HepG2 (cell line): ENCODE data around the gene FABP1. TPM values are rescaled to one million over a fixed set of nuclear protein-coding genes. Genes with fewer than 3 reads are reported as not detected.

Experiments used
- HES4 ChIP-seq: sonication (generic); formaldehyde crosslinking; IDR thresholded peaks from 2 replicates; pipeline ENCODE4 v1.9.0; 2021; ENCODE audit warnings: mild to moderate bottlenecking, missing genetic modification reagents, borderline replicate concordance
- HIC2 ChIP-seq: sonication (generic); formaldehyde crosslinking; IDR thresholded peaks from 2 replicates; pipeline ENCODE4 v1.9.0; 2022; ENCODE audit warnings: low read depth, missing genetic modification reagents
- HOXD1 ChIP-seq: sonication (generic); formaldehyde crosslinking; IDR thresholded peaks from 2 replicates; pipeline ENCODE4 v1.5.0; 2020; ENCODE audit warnings: missing genetic modification reagents
- NCOR1 ChIP-seq: fragments of 200-600 bp; sonication (generic); IDR thresholded peaks from 2 replicates; pipeline ENCODE4 v1.7.0; 2017; ENCODE audit warnings: antibody characterized with exemption, low read length, borderline replicate concordance
- STAG1 ChIP-seq: sonication (generic); formaldehyde crosslinking; IDR thresholded peaks from 2 replicates; pipeline ENCODE4 v1.4.0; 2020; ENCODE audit warnings: missing genetic modification reagents
- ZNF142 ChIP-seq: sonication (generic); formaldehyde crosslinking; IDR thresholded peaks from 2 replicates; pipeline ENCODE4 v1.4.0; 2020; ENCODE audit warnings: missing genetic modification reagents
- ZNF546 ChIP-seq: sonication (generic); formaldehyde crosslinking; conservative IDR thresholded peaks from 2 replicates; pipeline ENCODE4 v1.8.1; 2023; ENCODE audit warnings: mild to moderate bottlenecking, missing genetic modification reagents
- ZNF816 ChIP-seq: sonication (generic); formaldehyde crosslinking; IDR thresholded peaks from 2 replicates; pipeline ENCODE4 v1.8.0; 2022; ENCODE audit warnings: missing genetic modification reagents, mild to moderate bottlenecking, borderline replicate concordance
- polyA plus RNA-seq, 8 experiments: library from polyadenylated mRNA; depleted of rRNA in 3 of 8; stranded (reverse) in 7 of 8; unstranded in 1 of 8; fragments of >200 nt; fragmentation: Illumina TruSeq in 4 of 8; extraction: Trizol in 4 of 8; gene quantifications; 2 replicates each; pipeline versions ENCODE4 v1.2.1 to v1.2.3, GENCODE V29; 2011 to 2016; ENCODE audit warnings: low read depth in 4 of 8, missing spikeins in 1 of 8, mixed read lengths in 1 of 8; ENCODE audit not compliant: insufficient read depth in 1 of 8
- total RNA-seq, 5 experiments: library from RNA; depleted of rRNA; stranded (reverse); fragments of >200 nt; fragmentation: Illumina TruSeq; extraction: Trizol; gene quantifications; 2 replicates each; pipeline ENCODE4 v1.2.3, GENCODE V29; 2016; ENCODE audit warnings: low read depth in 1 of 5
- TF ChIP-seq, protein P1 (sequence below): sonication (generic); formaldehyde crosslinking; IDR thresholded peaks from 2 replicates; pipeline ENCODE4 v1.8.0; 2022; ENCODE audit warnings: mild to moderate bottlenecking, missing genetic modification reagents

Gene FABP1
- total and polyA plus RNA-seq, 2 of the 13 experiments (the other 11 are each of a cell fraction or from before 2014, with no cell fraction given), result 644 to 1,608 TPM

DNA sequence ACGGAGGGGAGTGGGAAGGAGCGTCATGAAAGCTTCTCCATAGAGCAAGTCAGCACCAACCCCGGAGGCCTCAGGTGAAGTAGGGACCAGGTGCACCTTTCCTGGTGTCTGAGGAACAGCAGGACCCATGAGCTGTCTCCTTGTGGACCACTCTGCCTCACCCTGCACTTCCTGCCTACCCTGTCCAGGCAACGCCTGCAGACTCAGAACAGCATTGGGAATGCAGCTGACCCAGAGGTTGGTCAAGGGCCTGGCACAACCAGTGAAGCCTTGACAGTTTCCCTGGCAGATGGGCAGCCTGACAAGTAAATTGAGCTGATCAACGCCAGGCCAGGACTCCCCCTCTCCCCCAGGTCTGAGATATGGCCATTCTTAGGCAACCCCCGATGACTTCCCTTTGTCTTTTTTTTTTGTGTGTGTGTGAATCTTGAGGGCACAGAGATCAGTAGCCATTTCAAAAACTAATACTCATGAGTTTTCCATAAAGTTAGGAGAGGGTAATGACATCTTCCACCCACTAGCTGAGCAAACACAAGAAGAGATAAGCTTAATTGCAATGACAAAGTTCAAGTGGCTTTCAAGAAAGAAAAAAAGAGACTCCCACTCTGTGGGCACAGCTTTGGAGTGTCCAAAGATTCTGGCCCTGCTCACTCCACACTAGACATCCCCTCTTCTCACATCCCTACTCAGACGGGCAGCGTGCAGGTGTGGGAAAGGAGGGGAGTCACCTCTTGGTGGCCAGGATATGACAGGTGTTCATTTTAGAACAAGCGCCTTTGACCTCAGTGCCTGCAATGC, 3.5 kb upstream of the FABP1 start (continued):
- TF ChIP-seq, protein P1, sequence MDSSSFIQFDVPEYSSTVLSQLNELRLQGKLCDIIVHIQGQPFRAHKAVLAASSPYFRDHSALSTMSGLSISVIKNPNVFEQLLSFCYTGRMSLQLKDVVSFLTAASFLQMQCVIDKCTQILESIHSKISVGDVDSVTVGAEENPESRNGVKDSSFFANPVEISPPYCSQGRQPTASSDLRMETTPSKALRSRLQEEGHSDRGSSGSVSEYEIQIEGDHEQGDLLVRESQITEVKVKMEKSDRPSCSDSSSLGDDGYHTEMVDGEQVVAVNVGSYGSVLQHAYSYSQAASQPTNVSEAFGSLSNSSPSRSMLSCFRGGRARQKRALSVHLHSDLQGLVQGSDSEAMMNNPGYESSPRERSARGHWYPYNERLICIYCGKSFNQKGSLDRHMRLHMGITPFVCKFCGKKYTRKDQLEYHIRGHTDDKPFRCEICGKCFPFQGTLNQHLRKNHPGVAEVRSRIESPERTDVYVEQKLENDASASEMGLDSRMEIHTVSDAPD, result no peak
- TF ChIP-seq STAG1, result 0 out of 2 replicates have a peak, but pooled peaks have one; percentile 10
- TF ChIP-seq ZNF142 (CRISPR knock-in tag), result no peak
- no peak for TF ChIP-seq HES4 (CRISPR knock-in tag)
- peak; percentile 79 for TF ChIP-seq HIC2
- no peak for TF ChIP-seq ZNF816 (CRISPR knock-in tag)
- peak; percentile 84; the same call in 1 of the 2 replicates for TF ChIP-seq HOXD1 (CRISPR knock-in tag)
- no peak for TF ChIP-seq ZNF546 (CRISPR knock-in tag)
- peak; percentile 52; the same call in 1 of the 2 replicates for TF ChIP-seq NCOR1
